Mesothelial cell of epicardium (in vitro differentiated cells): ENCODE results near the gene TAS2R4. TPM values are rescaled to one million over a fixed set of nuclear protein-coding genes. Genes with fewer than 3 reads are reported as not detected.
"Not testable (repeated sequence)": the region's sequence is repeated elsewhere in the genome, so short reads cannot be mapped to it uniquely, and the experiment has no call there.

Experiments used
- DNase-seq, 2 experiments: peaks; one replicate each; pipeline ENCODE4 v3.0.0; 2021; ENCODE audit warnings: low spot score in 2 of 2; ENCODE audit not compliant: unreplicated experiment in 2 of 2
- H3K27ac Mint-ChIP-seq: 2 replicates; pipeline ENCODE4 v1.8.0; 2021; ENCODE audit warnings: mixed read lengths
- H3K27me3 Mint-ChIP-seq: 2 replicates; pipeline ENCODE4 v1.8.0; 2021; ENCODE audit warnings: low read depth, mixed read lengths
- H3K36me3 Mint-ChIP-seq: 2 replicates; pipeline ENCODE4 v1.8.0; 2021; ENCODE audit warnings: mixed read lengths
- H3K4me1 Mint-ChIP-seq: 2 replicates; pipeline ENCODE4 v1.8.0; 2021; ENCODE audit warnings: mixed read lengths
- H3K4me3 Mint-ChIP-seq: 2 replicates; pipeline ENCODE4 v1.8.0; 2021; ENCODE audit warnings: mild to moderate bottlenecking, moderate library complexity, mixed read lengths
- H3K9me3 Mint-ChIP-seq: 2 replicates; pipeline ENCODE4 v1.8.0; 2021; ENCODE audit warnings: mixed read lengths
- total RNA-seq: library from RNA; stranded (reverse); gene quantifications from 3 replicates; pipeline ENCODE4 v1.2.1, GENCODE V29; 2021
- TF ChIP-seq, protein P1 (sequence below): fragments of 200-600 bp; sonication (generic); IDR thresholded peaks from one replicate; pipeline ENCODE4 v1.5.0; 2021; ENCODE audit warnings: antibody characterized with exemption; ENCODE audit not compliant: unreplicated experiment

TAS2R4 gene
- total RNA-seq, 1 donor from 2014 or later = 4.3 TPM

DNA sequence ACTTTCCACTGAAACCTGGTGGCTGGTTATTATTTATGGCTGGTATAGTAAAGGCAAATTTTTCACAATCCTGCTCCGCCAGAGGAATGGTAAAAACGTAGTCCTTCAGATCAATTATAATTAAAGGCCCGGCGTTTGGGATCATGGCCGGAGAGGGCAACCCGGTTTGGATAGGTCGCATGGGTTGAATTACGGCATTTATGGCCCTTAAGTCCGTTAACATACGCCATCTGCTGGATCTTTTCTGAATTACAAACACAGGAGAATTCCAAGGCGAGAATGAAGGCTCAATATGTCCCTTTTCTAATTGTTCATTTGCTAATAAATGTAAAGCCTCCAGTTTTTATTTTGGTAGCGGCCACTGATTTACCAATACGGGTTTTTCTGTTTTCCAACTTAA is 23.8 kb upstream of the TAS2R4 start:
- TF ChIP-seq, protein P1, sequence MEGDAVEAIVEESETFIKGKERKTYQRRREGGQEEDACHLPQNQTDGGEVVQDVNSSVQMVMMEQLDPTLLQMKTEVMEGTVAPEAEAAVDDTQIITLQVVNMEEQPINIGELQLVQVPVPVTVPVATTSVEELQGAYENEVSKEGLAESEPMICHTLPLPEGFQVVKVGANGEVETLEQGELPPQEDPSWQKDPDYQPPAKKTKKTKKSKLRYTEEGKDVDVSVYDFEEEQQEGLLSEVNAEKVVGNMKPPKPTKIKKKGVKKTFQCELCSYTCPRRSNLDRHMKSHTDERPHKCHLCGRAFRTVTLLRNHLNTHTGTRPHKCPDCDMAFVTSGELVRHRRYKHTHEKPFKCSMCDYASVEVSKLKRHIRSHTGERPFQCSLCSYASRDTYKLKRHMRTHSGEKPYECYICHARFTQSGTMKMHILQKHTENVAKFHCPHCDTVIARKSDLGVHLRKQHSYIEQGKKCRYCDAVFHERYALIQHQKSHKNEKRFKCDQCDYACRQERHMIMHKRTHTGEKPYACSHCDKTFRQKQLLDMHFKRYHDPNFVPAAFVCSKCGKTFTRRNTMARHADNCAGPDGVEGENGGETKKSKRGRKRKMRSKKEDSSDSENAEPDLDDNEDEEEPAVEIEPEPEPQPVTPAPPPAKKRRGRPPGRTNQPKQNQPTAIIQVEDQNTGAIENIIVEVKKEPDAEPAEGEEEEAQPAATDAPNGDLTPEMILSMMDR = peak; percentile 41
- H3K4me1 Mint-ChIP-seq = no peaks in the 10 kb centered on the region
- no peak for DNase-seq
- H3K27me3 Mint-ChIP-seq = no peaks in the 10 kb centered on the region
- H3K4me3 Mint-ChIP-seq = no peak overlapping the region
- no peak overlapping the region for H3K27ac Mint-ChIP-seq
- H3K9me3 Mint-ChIP-seq = peaks cover 42% of the 10 kb centered on the region
- peaks cover 83% of the 10 kb centered on the region for H3K36me3 Mint-ChIP-seq

DNA sequence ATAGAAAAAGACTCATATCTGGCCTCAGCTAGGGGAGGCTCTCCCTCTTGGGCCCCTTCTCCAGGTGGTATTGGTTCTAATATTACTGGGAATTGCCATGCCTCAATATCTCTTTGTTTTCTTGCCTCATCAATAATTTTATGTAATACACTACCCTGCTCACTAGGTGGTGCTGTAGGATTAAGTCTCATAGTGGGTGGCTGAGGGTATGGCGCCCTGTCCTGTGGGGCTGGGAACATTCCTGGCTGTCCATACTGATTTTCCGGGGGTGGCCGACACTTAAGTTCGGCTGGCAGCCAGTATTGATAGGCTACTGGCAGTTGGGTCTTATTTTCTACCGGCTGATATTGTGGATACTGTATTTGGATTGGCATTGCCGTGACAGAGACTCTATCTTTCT is 21.5 kb upstream of the TAS2R4 start:
- no peak overlapping the region for H3K4me3 Mint-ChIP-seq
- peaks cover 83% of the 10 kb centered on the region for H3K36me3 Mint-ChIP-seq
- DNase-seq = no peak
- H3K27ac Mint-ChIP-seq = no peak overlapping the region
- TF ChIP-seq, protein P1 = peak; percentile 47
- peaks cover 39% of the 10 kb centered on the region for H3K9me3 Mint-ChIP-seq
- H3K27me3 Mint-ChIP-seq = no peaks in the 10 kb centered on the region
- no peaks in the 10 kb centered on the region for H3K4me1 Mint-ChIP-seq

DNA sequence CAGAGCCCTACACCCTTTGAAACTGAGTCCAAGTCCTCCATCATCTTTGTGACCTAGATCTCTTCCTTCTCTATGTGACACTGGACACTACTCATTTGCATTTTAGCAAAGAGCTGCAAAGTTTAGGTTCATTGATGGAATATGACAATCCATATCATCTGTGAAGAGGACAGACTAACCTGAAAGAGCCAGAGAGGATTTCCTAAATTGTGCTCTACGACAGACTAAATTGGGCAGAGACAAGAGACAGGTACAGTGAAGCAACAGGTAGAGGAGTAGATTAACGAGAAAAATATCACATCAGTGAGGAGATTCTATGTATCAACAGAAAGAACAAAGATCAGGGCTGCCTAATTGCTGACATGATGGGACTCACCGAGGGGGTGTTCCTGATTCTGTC is 12.7 kb upstream of the TAS2R4 start, which contains the start of gene TAS2R3:
TAS2R3 (plus strand) TSS at position 301 of the 400 bp plus-strand sequence; CDS start at position 363, 62 bp downstream.
- no peaks in the 10 kb centered on the region for H3K27me3 Mint-ChIP-seq
- no peak for DNase-seq
- no peaks in the 10 kb centered on the region for H3K9me3 Mint-ChIP-seq
- no peak within 1 kb of the TSS for H3K4me3 Mint-ChIP-seq
- H3K36me3 Mint-ChIP-seq = peaks cover 46% of the 10 kb centered on the region
- TF ChIP-seq, protein P1 = no peak
- H3K27ac Mint-ChIP-seq = no peak within 1 kb of the TSS
- H3K4me1 Mint-ChIP-seq = no peaks in the 10 kb centered on the region

DNA sequence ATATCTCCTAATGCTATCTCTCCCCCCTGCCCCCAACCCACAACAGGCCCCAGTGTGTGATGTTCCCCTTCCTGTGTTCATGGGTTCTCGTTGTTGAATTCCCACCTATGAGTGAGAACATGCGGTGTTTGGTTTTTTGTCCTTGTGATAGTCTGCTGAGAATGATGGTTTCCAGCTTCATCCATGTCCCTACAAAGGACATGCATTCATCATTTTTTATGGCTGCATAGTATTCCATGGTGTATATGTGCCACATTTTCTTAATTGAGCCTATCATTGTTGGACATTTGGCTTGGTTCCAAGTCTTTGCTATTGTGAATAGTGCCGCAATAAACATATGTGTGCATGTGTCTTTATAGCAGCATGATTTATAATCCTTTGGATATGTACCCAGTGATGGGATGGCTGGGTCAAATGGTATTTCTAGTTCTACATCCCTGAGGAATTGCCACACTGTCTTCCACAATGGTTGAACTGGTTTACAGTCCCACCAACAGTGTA is 6.3 kb upstream of the TAS2R4 start:
- H3K36me3 Mint-ChIP-seq = peaks cover 32% of the 10 kb centered on the region
- DNase-seq, H3K4me1 Mint-ChIP-seq, H3K4me3 Mint-ChIP-seq, H3K27ac Mint-ChIP-seq, H3K27me3 Mint-ChIP-seq: not testable (repeated sequence)
- peaks cover 24% of the 10 kb centered on the region for H3K9me3 Mint-ChIP-seq

DNA sequence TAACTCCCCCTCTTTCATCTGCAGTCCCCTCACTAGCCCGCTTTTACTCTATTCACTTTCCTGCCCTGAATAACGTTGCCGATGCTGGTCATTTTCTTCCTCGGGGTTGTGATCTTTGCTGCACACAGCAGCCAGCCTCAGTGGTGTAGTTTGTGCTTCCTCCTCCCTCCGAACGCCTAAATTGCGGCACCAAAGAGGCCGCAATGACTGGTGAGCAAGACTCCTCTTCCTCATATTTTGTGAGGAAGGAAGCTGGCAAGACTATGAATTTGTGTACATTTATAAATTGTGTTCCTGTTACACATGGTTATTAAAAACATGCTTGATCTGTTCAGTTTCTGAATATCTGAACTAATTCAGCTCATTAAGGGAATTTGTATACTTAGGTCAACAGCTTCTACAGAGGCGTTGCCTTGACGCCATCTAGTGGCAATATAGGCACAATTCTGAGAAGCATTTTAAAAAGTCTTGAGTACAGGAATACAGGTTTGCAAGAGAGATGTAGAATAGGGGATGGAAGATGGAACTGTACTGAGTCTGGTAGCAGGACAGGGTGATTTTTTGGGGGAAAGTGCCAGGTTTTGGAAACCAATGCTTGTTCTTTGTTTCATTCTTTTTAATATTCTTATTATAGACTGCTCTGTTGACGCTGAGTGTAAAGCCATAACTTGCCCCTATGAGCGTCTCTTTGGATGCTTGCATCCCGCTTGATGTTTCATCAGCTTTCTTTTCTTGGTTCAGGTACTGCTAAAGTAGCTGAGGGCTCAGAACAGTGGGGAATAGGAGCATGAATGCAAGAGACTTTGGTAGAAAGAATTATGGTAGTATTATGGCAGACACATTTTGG is 9.5 kb downstream of the TAS2R4 start:
- TF ChIP-seq, protein P1 = peak; percentile 47
- Mint-ChIP-seq H3K36me3 (peaks cover 6% of the 10 kb centered on the region), H3K27me3 (no peaks in the 10 kb centered on the region), H3K27ac (no peak overlapping the region), H3K4me3 (no peak overlapping the region), H3K9me3 (no peaks in the 10 kb centered on the region), H3K4me1 (no peaks in the 10 kb centered on the region)
- no peak for DNase-seq

DNA sequence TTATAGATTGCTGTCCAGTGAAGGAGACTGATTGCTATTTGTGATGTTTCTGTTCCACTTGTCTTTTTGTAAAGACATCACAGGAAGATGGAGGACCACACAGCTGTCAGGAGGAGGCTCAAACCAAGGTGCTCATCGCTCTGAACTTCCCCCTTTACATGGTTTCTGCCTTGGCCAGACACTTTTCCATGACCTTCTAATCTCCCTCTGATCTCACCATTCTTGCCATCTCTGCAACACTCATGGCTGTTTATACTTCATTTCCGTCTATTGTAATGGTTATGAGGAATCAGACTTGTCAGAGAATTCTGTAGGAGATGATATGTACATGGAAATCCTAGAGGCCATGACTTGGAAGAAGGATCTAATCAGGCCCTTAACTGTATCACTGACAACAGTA is 11.8 kb downstream of the TAS2R4 start:
- Mint-ChIP-seq H3K4me1 (no peaks in the 10 kb centered on the region), H3K36me3 (peaks cover 12% of the 10 kb centered on the region), H3K27ac (no peak overlapping the region), H3K4me3 (no peak overlapping the region), H3K27me3 (no peaks in the 10 kb centered on the region), H3K9me3 (no peaks in the 10 kb centered on the region)
- no peak for DNase-seq
- TF ChIP-seq, protein P1 = no peak
